Measurements from ENCODE around the gene EID1. TPM values are rescaled to one million over a fixed set of nuclear protein-coding genes. Genes with fewer than 3 reads are reported as not detected.

The EID1 gene
- total and polyA plus RNA-seq, 9 of the 15 experiments (the other 6 are each of a cell fraction or from before 2014, with no cell fraction given), result 46.5 to 211 (median 143) TPM

- TF ChIP-seq, protein P1, sequence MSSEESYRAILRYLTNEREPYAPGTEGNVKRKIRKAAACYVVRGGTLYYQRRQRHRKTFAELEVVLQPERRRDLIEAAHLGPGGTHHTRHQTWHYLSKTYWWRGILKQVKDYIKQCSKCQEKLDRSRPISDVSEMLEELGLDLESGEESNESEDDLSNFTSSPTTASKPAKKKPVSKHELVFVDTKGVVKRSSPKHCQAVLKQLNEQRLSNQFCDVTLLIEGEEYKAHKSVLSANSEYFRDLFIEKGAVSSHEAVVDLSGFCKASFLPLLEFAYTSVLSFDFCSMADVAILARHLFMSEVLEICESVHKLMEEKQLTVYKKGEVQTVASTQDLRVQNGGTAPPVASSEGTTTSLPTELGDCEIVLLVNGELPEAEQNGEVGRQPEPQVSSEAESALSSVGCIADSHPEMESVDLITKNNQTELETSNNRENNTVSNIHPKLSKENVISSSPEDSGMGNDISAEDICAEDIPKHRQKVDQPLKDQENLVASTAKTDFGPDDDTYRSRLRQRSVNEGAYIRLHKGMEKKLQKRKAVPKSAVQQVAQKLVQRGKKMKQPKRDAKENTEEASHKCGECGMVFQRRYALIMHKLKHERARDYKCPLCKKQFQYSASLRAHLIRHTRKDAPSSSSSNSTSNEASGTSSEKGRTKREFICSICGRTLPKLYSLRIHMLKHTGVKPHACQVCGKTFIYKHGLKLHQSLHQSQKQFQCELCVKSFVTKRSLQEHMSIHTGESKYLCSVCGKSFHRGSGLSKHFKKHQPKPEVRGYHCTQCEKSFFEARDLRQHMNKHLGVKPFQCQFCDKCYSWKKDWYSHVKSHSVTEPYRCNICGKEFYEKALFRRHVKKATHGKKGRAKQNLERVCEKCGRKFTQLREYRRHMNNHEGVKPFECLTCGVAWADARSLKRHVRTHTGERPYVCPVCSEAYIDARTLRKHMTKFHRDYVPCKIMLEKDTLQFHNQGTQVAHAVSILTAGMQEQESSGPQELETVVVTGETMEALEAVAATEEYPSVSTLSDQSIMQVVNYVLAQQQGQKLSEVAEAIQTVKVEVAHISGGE (CRISPR knock-in tag; IDR thresholded peaks at IDR 0.05), result no peak
- TF ChIP-seq ELF2 (CRISPR knock-in tag; IDR thresholded peaks at IDR 0.05) (no peak), TAF9B (IDR thresholded peaks at IDR 0.05; ENCODE audit: partially characterized antibody) (peak; percentile 78), NFRKB (IDR thresholded peaks at IDR 0.05; ENCODE audit: low read depth) (peak; percentile 97), TAF7 (tag; IDR thresholded peaks at IDR 0.05) (peak; percentile 35; the same call in 1 of the 2 replicates), NFYB (IDR thresholded peaks at IDR 0.05; ENCODE audit: extremely low read depth, insufficient read length) (no peak), RBM15 (IDR thresholded peaks at IDR 0.05; ENCODE audit: insufficient read depth, low read length) (no peak), ZNF785 (CRISPR knock-in tag; IDR thresholded peaks at IDR 0.05) (no peak), RNF2 (IDR thresholded peaks at IDR 0.05) (no peak), ATF7 (IDR thresholded peaks at IDR 0.05) (peak; percentile 88), EP300 (IDR thresholded peaks at IDR 0.05; ENCODE audit: low read length) (no peak; the same call in 1 of the 2 replicates), CBX2 (IDR thresholded peaks at IDR 0.05; ENCODE audit: insufficient read depth, low read length, poor library complexity, severe bottlenecking) (no peak), SOX6 (IDR thresholded peaks at IDR 0.05) (no peak), SMARCA4 (IDR thresholded peaks at IDR 0.05) (peak; percentile 12; the same call in 1 of the 2 replicates), CREB3 (tag; conservative IDR thresholded peaks at IDR 0.05; ENCODE audit: low read depth) (no peak), TBL1XR1 (IDR thresholded peaks at IDR 0.05; ENCODE audit: low read length in 2 of 2) (no peak), NFIX (CRISPR knock-in tag; IDR thresholded peaks at IDR 0.05; ENCODE audit: low read depth) (no peak)
- TF ChIP-seq, protein P2, sequence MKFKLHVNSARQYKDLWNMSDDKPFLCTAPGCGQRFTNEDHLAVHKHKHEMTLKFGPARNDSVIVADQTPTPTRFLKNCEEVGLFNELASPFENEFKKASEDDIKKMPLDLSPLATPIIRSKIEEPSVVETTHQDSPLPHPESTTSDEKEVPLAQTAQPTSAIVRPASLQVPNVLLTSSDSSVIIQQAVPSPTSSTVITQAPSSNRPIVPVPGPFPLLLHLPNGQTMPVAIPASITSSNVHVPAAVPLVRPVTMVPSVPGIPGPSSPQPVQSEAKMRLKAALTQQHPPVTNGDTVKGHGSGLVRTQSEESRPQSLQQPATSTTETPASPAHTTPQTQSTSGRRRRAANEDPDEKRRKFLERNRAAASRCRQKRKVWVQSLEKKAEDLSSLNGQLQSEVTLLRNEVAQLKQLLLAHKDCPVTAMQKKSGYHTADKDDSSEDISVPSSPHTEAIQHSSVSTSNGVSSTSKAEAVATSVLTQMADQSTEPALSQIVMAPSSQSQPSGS (CRISPR knock-in tag; IDR thresholded peaks at IDR 0.05), result no peak
- TF ChIP-seq, protein P3, sequence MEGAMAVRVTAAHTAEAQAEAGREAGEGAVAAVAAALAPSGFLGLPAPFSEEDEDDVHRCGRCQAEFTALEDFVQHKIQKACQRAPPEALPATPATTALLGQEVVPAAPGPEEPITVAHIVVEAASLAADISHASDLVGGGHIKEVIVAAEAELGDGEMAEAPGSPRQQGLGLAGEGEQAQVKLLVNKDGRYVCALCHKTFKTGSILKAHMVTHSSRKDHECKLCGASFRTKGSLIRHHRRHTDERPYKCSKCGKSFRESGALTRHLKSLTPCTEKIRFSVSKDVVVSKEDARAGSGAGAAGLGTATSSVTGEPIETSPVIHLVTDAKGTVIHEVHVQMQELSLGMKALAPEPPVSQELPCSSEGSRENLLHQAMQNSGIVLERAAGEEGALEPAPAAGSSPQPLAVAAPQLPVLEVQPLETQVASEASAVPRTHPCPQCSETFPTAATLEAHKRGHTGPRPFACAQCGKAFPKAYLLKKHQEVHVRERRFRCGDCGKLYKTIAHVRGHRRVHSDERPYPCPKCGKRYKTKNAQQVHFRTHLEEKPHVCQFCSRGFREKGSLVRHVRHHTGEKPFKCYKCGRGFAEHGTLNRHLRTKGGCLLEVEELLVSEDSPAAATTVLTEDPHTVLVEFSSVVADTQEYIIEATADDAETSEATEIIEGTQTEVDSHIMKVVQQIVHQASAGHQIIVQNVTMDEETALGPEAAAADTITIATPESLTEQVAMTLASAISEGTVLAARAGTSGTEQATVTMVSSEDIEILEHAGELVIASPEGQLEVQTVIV (CRISPR knock-in tag; IDR thresholded peaks at IDR 0.05; ENCODE audit: borderline replicate concordance), result no peak
Observed at GRCh38 chr15:48877630-48878595, at the start of gene EID1 (continued).
